ENCODE data around the gene KCTD18. TPM values are rescaled to one million over a fixed set of nuclear protein-coding genes. Genes with fewer than 3 reads are reported as not detected.

KCTD18 gene
- total RNA-seq, 1 donor from 2014 or later = 14.6 TPM

GRCh38 chr2:200451511-200451910 is 58.4 kb downstream of the KCTD18 start:
- no peak overlapping the region for H3K4me3 Mint-ChIP-seq
- H3K4me1 Mint-ChIP-seq = peaks cover 3% of the 10 kb centered on the region
- no peaks in the 10 kb centered on the region for H3K9me3 Mint-ChIP-seq
- H3K27ac Mint-ChIP-seq = no peak overlapping the region
- no peaks in the 10 kb centered on the region for H3K27me3 Mint-ChIP-seq (ENCODE audit: low read depth)
- TF ChIP-seq CTCF (IDR thresholded peaks at IDR 0.05; ENCODE audit: unreplicated experiment) = no peak
- H3K36me3 Mint-ChIP-seq = peaks cover 22% of the 10 kb centered on the region
- no peak for DNase-seq (ENCODE audit: low spot score in 2 of 2, unreplicated experiment in 2 of 2)

GRCh38 chr2:200450288-200450687 is 59.6 kb downstream of the KCTD18 start:
- Mint-ChIP-seq H3K27ac (no peak overlapping the region), H3K36me3 (peaks cover 28% of the 10 kb centered on the region), H3K4me3 (no peak overlapping the region), H3K27me3 (ENCODE audit: low read depth) (no peaks in the 10 kb centered on the region), H3K9me3 (no peaks in the 10 kb centered on the region), H3K4me1 (no peaks in the 10 kb centered on the region)
- DNase-seq (ENCODE audit: low spot score in 2 of 2, unreplicated experiment in 2 of 2) = no peak
- no peak for TF ChIP-seq CTCF (IDR thresholded peaks at IDR 0.05; ENCODE audit: unreplicated experiment)

- Mint-ChIP-seq H3K9me3 (no peaks in the 10 kb centered on the region), H3K4me1 (no peaks in the 10 kb centered on the region), H3K36me3 (peaks cover 34% of the 10 kb centered on the region), H3K27me3 (ENCODE audit: low read depth) (no peaks in the 10 kb centered on the region), H3K4me3 (no peak overlapping the region), H3K27ac (no peak overlapping the region)
- no peak for TF ChIP-seq CTCF (IDR thresholded peaks at IDR 0.05; ENCODE audit: unreplicated experiment)
- no peak for DNase-seq (ENCODE audit: low spot score in 2 of 2, unreplicated experiment in 2 of 2)
These were observed 60.7 kb downstream of the KCTD18 start for GRCh38 chr2:200449149-200449548.

GRCh38 chr2:200448455-200448854 is 61.4 kb downstream of the KCTD18 start:
- no peak overlapping the region for H3K27ac Mint-ChIP-seq
- H3K4me1 Mint-ChIP-seq = no peaks in the 10 kb centered on the region
- no peak for DNase-seq (ENCODE audit: low spot score in 2 of 2, unreplicated experiment in 2 of 2)
- peaks cover 41% of the 10 kb centered on the region for H3K36me3 Mint-ChIP-seq
- H3K27me3 Mint-ChIP-seq (ENCODE audit: low read depth) = no peaks in the 10 kb centered on the region
- H3K9me3 Mint-ChIP-seq = no peaks in the 10 kb centered on the region
- H3K4me3 Mint-ChIP-seq = no peak overlapping the region
- TF ChIP-seq CTCF (IDR thresholded peaks at IDR 0.05; ENCODE audit: unreplicated experiment) = no peak

GRCh38 chr2:200447139-200447855 is 62.6 kb downstream of the KCTD18 start:
- DNase-seq (ENCODE audit: low spot score in 2 of 2, unreplicated experiment in 2 of 2) = no peak
- Mint-ChIP-seq H3K27ac (no peak overlapping the region), H3K27me3 (ENCODE audit: low read depth) (no peaks in the 10 kb centered on the region), H3K4me3 (no peak overlapping the region), H3K36me3 (peaks cover 45% of the 10 kb centered on the region), H3K4me1 (no peaks in the 10 kb centered on the region), H3K9me3 (no peaks in the 10 kb centered on the region)
- TF ChIP-seq CTCF (IDR thresholded peaks at IDR 0.05; ENCODE audit: unreplicated experiment) = no peak
